HepG2 (cell line): ENCODE results near the gene PHC1. TPM values are rescaled to one million over a fixed set of nuclear protein-coding genes. Genes with fewer than 3 reads are reported as not detected.

ENCODE experiments used
- ATAC-seq: fragments of 200-7000 bp; cut with Tn5 transposase; 3 replicates; pipeline ENCODE4 v1.9.1; 2020; ENCODE audit warnings: mild to moderate bottlenecking, moderate library complexity
- BruUV-seq: library from RNA; stranded (reverse); fragments of 400-500 nt; replicated peaks from 2 replicates; lab custom pipeline; 2021; lab: Mats Ljungman, UMichigan
- CTCF ChIA-PET: fragments of 300-600 bp; formaldehyde crosslinking; extraction: SDS; loops from one replicate; lab custom pipeline; 2021; ENCODE audit warnings: low total read pairs, inconsistent platforms, low intra/inter-chr PET ratio; lab: Yijun Ruan, JAX
- POLR2A ChIA-PET: fragments of 350-600 bp; sonication (Branson Sonifier 250); formaldehyde crosslinking; loops from one replicate; lab custom pipeline; 2020; ENCODE audit warnings: antibody characterized with exemption, inconsistent platforms; lab: Yijun Ruan, JAX
- DNase-seq: peaks from one replicate; pipeline ENCODE4 v3.0.0-alpha.2; 2015; ENCODE audit warnings: low spot score
- FAIRE-seq: peaks from 3 replicates; lab custom pipeline; 2011; peaks lifted over from hg19 to GRCh38; lab: Jason Lieb, UNC
- H2AFZ ChIP-seq: one replicate; pipeline ENCODE4 v1.6.1; 2011; ENCODE audit warnings: low read length, inconsistent platforms
- H3K27ac ChIP-seq: fragments of 300-600 bp; 3 replicates; pipeline ENCODE4 v1.8.0; 2011; ENCODE audit warnings: mixed run types, mild to moderate bottlenecking, mixed read lengths, low read length, inconsistent platforms; ENCODE audit not compliant: insufficient read depth; ENCODE audit errors: extremely low read length
- H3K27me3 ChIP-seq, 2 experiments: fragments of 200-600 bp in 1 of 2; 2 replicates in 1 of 2; 3 replicates in 1 of 2; pipeline versions ENCODE4 v1.6.0 to v1.8.0; 2011; ENCODE audit warnings: low read length in 2 of 2, mild to moderate bottlenecking in 2 of 2, moderate library complexity in 2 of 2, inconsistent platforms in 1 of 2; ENCODE audit not compliant: insufficient read depth in 2 of 2, control insufficient read depth in 1 of 2
- H3K36me3 ChIP-seq, 2 experiments: fragments of 200-600 bp in 1 of 2; replicated peaks in 1 of 2; 2 replicates in 1 of 2; 3 replicates in 1 of 2; pipeline versions ENCODE4 v1.5.1 to v1.8.0; 2011; ENCODE audit warnings: low read length in 2 of 2, inconsistent platforms in 1 of 2; ENCODE audit not compliant: insufficient read depth in 2 of 2, control insufficient read depth in 1 of 2
- H3K4me1 ChIP-seq: 2 replicates; pipeline ENCODE4 v1.5.1; 2012; ENCODE audit warnings: low read length, inconsistent platforms; ENCODE audit not compliant: insufficient read depth
- H3K4me2 ChIP-seq: 2 replicates; pipeline ENCODE4 v1.6.0; 2011; ENCODE audit warnings: low read depth, low read length, inconsistent platforms
- H3K4me3 ChIP-seq, 3 experiments: fragments of 200-600 bp in 1 of 3; sonication (generic), shearing (Covaris generic) in 1 of 3; replicated peaks in 1 of 3; 2 replicates each; pipeline ENCODE4 v1.5.1; 2011 to 2016; ENCODE audit warnings: low read length in 3 of 3, inconsistent platforms in 2 of 3, low read depth in 2 of 3, mild to moderate bottlenecking in 2 of 3, control low read depth in 1 of 3, mixed read lengths in 1 of 3; ENCODE audit not compliant: insufficient read depth in 1 of 3
- H3K79me2 ChIP-seq: one replicate; pipeline ENCODE4 v1.6.1; 2011; ENCODE audit warnings: low read length, inconsistent platforms; ENCODE audit not compliant: insufficient read depth
- H3K9ac ChIP-seq: 2 replicates; pipeline ENCODE4 v1.6.0; 2011; ENCODE audit warnings: mild to moderate bottlenecking, low read depth, low read length, inconsistent platforms; ENCODE audit not compliant: insufficient read depth
- H3K9me3 ChIP-seq: 2 replicates; pipeline ENCODE4 v1.5.1; 2012; ENCODE audit warnings: mild to moderate bottlenecking, low read length
- H4K20me1 ChIP-seq: 2 replicates; pipeline ENCODE4 v1.6.0; 2011; ENCODE audit warnings: inconsistent platforms, mild to moderate bottlenecking, low read length, moderate library complexity; ENCODE audit not compliant: insufficient read depth
- FOXP1 ChIP-seq, 2 experiments: fragments of 450-650 bp in 1 of 2; IDR thresholded peaks; 2 replicates each; pipeline ENCODE4 v1.6.1; 2017 to 2018; ENCODE audit warnings: antibody characterized with exemption in 1 of 2
- GATAD2A ChIP-seq: IDR thresholded peaks from 2 replicates; pipeline ENCODE4 v1.6.1; 2016
- NR2F1 ChIP-seq, 2 experiments: fragments of 450-650 bp in 1 of 2; formaldehyde crosslinking in 1 of 2; IDR thresholded peaks; 2 replicates each; pipeline versions ENCODE4 v1.5.0 to v1.6.1; 2016 to 2020; ENCODE audit warnings: mild to moderate bottlenecking in 1 of 2, missing compliant biosample characterization in 1 of 2, missing genetic modification reagents in 1 of 2, moderate library complexity in 1 of 2
- STAG1 ChIP-seq: sonication (generic); formaldehyde crosslinking; IDR thresholded peaks from 2 replicates; pipeline ENCODE4 v1.4.0; 2020; ENCODE audit warnings: missing genetic modification reagents
- TCF7 ChIP-seq: sonication (generic); IDR thresholded peaks from 2 replicates; pipeline ENCODE4 v1.6.1; 2016; ENCODE audit warnings: antibody characterized with exemption, low read depth
- WGBS: methylation state at CpG from one replicate; pipeline ENCODE4 v1.1.6; 2017; ENCODE audit warnings: low lambda C conversion rate; 5-methylcytosine and 5-hydroxymethylcytosine counted together
- in situ Hi-C: cut with HindIII; loops from 2 replicates; pipeline ENCODE4 v1.10.0; 2017; ENCODE audit warnings: low pct_unique_long_range_greater_than_20kb; ENCODE audit not compliant: extremely low pct_ligation_motif_present
- intact Hi-C: fragments of 100-400 bp; cut with micrococcal nuclease; formaldehyde crosslinking; loops from one replicate; pipeline ENCODE4 v1.10.0; 2022; ENCODE audit not compliant: unreplicated experiment
- polyA plus RNA-seq, 8 experiments: library from polyadenylated mRNA; depleted of rRNA in 3 of 8; stranded (reverse) in 7 of 8; unstranded in 1 of 8; fragments of >200 nt; fragmentation: Illumina TruSeq in 4 of 8; extraction: Trizol in 4 of 8; gene quantifications; 2 replicates each; pipeline versions ENCODE4 v1.2.1 to v1.2.3, GENCODE V29; 2011 to 2016; ENCODE audit warnings: low read depth in 4 of 8, missing spikeins in 1 of 8, mixed read lengths in 1 of 8; ENCODE audit not compliant: insufficient read depth in 1 of 8
- total RNA-seq, 5 experiments: library from RNA; depleted of rRNA; stranded (reverse); fragments of >200 nt; fragmentation: Illumina TruSeq; extraction: Trizol; gene quantifications; 2 replicates each; pipeline ENCODE4 v1.2.3, GENCODE V29; 2016; ENCODE audit warnings: low read depth in 1 of 5
- TF ChIP-seq, protein P1 (sequence below): IDR thresholded peaks from 2 replicates; pipeline ENCODE4 v1.4.0; 2020; ENCODE audit warnings: mild to moderate bottlenecking, missing genetic modification reagents
- TF ChIP-seq, protein P2 (sequence below): sonication (generic); formaldehyde crosslinking; IDR thresholded peaks from 2 replicates; pipeline ENCODE4 v1.8.0; 2022; ENCODE audit warnings: mild to moderate bottlenecking, missing genetic modification reagents
- TF ChIP-seq, protein P3 (sequence below): sonication (generic); formaldehyde crosslinking; conservative IDR thresholded peaks from 2 replicates; pipeline ENCODE4 v1.4.0; 2020; ENCODE audit warnings: mild to moderate bottlenecking, missing genetic modification reagents, moderate library complexity

The PHC1 gene
- total and polyA plus RNA-seq, 2 of the 13 experiments (the other 11 are each of a cell fraction or from before 2014, with no cell fraction given), result 9.4 to 35.0 TPM

- intact Hi-C loops, result no loop called here
- ChIA-PET CTCF (no interaction called here), POLR2A (no interaction called here)
- peaks cover 17% of the 10 kb centered on the region for H3K4me1 ChIP-seq
- TF ChIP-seq NR2F1 (CRISPR knock-in tag; IDR thresholded peaks at IDR 0.05) (no peak), GATAD2A (CRISPR knock-in tag) (peak; percentile 7; the same call in 1 of the 2 replicates), FOXP1 (IDR thresholded peaks at IDR 0.05) (no peak), FOXP1 (CRISPR knock-in tag; IDR thresholded peaks at IDR 0.05) (peak; percentile 30; the same call in 1 of the 2 replicates), STAG1 (no peak), TCF7 (peak; percentile 47)
- TF ChIP-seq, protein P1, sequence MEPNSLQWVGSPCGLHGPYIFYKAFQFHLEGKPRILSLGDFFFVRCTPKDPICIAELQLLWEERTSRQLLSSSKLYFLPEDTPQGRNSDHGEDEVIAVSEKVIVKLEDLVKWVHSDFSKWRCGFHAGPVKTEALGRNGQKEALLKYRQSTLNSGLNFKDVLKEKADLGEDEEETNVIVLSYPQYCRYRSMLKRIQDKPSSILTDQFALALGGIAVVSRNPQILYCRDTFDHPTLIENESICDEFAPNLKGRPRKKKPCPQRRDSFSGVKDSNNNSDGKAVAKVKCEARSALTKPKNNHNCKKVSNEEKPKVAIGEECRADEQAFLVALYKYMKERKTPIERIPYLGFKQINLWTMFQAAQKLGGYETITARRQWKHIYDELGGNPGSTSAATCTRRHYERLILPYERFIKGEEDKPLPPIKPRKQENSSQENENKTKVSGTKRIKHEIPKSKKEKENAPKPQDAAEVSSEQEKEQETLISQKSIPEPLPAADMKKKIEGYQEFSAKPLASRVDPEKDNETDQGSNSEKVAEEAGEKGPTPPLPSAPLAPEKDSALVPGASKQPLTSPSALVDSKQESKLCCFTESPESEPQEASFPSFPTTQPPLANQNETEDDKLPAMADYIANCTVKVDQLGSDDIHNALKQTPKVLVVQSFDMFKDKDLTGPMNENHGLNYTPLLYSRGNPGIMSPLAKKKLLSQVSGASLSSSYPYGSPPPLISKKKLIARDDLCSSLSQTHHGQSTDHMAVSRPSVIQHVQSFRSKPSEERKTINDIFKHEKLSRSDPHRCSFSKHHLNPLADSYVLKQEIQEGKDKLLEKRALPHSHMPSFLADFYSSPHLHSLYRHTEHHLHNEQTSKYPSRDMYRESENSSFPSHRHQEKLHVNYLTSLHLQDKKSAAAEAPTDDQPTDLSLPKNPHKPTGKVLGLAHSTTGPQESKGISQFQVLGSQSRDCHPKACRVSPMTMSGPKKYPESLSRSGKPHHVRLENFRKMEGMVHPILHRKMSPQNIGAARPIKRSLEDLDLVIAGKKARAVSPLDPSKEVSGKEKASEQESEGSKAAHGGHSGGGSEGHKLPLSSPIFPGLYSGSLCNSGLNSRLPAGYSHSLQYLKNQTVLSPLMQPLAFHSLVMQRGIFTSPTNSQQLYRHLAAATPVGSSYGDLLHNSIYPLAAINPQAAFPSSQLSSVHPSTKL (CRISPR knock-in tag), result 0 out of 2 replicates have a peak, but pooled peaks have one; percentile 21
- TF ChIP-seq, protein P2, sequence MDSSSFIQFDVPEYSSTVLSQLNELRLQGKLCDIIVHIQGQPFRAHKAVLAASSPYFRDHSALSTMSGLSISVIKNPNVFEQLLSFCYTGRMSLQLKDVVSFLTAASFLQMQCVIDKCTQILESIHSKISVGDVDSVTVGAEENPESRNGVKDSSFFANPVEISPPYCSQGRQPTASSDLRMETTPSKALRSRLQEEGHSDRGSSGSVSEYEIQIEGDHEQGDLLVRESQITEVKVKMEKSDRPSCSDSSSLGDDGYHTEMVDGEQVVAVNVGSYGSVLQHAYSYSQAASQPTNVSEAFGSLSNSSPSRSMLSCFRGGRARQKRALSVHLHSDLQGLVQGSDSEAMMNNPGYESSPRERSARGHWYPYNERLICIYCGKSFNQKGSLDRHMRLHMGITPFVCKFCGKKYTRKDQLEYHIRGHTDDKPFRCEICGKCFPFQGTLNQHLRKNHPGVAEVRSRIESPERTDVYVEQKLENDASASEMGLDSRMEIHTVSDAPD, result no peak
- TF ChIP-seq, protein P3, sequence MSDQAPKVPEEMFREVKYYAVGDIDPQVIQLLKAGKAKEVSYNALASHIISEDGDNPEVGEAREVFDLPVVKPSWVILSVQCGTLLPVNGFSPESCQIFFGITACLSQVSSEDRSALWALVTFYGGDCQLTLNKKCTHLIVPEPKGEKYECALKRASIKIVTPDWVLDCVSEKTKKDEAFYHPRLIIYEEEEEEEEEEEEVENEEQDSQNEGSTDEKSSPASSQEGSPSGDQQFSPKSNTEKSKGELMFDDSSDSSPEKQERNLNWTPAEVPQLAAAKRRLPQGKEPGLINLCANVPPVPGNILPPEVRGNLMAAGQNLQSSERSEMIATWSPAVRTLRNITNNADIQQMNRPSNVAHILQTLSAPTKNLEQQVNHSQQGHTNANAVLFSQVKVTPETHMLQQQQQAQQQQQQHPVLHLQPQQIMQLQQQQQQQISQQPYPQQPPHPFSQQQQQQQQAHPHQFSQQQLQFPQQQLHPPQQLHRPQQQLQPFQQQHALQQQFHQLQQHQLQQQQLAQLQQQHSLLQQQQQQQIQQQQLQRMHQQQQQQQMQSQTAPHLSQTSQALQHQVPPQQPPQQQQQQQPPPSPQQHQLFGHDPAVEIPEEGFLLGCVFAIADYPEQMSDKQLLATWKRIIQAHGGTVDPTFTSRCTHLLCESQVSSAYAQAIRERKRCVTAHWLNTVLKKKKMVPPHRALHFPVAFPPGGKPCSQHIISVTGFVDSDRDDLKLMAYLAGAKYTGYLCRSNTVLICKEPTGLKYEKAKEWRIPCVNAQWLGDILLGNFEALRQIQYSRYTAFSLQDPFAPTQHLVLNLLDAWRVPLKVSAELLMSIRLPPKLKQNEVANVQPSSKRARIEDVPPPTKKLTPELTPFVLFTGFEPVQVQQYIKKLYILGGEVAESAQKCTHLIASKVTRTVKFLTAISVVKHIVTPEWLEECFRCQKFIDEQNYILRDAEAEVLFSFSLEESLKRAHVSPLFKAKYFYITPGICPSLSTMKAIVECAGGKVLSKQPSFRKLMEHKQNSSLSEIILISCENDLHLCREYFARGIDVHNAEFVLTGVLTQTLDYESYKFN (CRISPR knock-in tag), result 0 out of 2 replicates have a peak, but pooled peaks have one; percentile 33
- no TSS peak for BruUV-seq
- ATAC-seq (no peak), FAIRE-seq (no peak), DNase-seq (peak; percentile 10)
- H3K9me3 ChIP-seq, result peaks cover 22% of the 10 kb centered on the region
- H3K4me3 ChIP-seq, result 0 out of 6 replicates have a peak overlapping the region, but pooled peaks of 1 of the 3 experiments have one; percentile 1
- no peaks in the 10 kb centered on the region; a peak in 1 of 5 replicates for H3K27me3 ChIP-seq
- in situ Hi-C loops, result no loop called here
- H3K36me3 ChIP-seq, result no peaks in the 10 kb centered on the region
- H3K4me2 ChIP-seq, result peak overlapping the region; percentile 52; the same call in 1 of the 2 replicates
- H3K9ac ChIP-seq, result no peak overlapping the region
- no peak overlapping the region for H2AFZ ChIP-seq
- H4K20me1 ChIP-seq, result no peaks in the 10 kb centered on the region
- peak overlapping the region; percentile 3 for H3K27ac ChIP-seq
- WGBS, result 12% methylated on average over 1 of the region's 1 CpG
- H3K79me2 ChIP-seq, result no peaks in the 10 kb centered on the region
Observed at GRCh38 chr12:8970432-8970831, 56.1 kb downstream of the PHC1 start.
